Kidney (tissue), 14 donors: ENCODE results near the gene METTL8. TPM values are rescaled to one million over a fixed set of nuclear protein-coding genes. Genes with fewer than 3 reads are reported as not detected.

Experiments
- DNase-seq, 5 donors: peaks; one replicate each; pipeline ENCODE4 v3.0.0-alpha.2; 2013 to 2020
- FAIRE-seq: peaks from 2 replicates; lab custom pipeline; 2012; peaks lifted over from hg19 to GRCh38; lab: Jason Lieb, UNC
- H3K27ac ChIP-seq, 2 donors: one replicate each; pipeline ENCODE4 v1.7.0; 2013; ENCODE audit warnings: low read depth in 2 of 2, low read length in 2 of 2, inconsistent platforms in 1 of 2
- H3K27me3 ChIP-seq: one replicate; pipeline ENCODE4 v1.7.1; 2013; ENCODE audit warnings: low read length, inconsistent platforms; ENCODE audit not compliant: control insufficient read depth, insufficient read depth
- H3K36me3 ChIP-seq, 3 donors: one replicate each; pipeline versions ENCODE4 v1.7.0 to v1.7.1; 2013; ENCODE audit warnings: low read length in 3 of 3, control low read depth in 1 of 3, inconsistent platforms in 1 of 3; ENCODE audit not compliant: insufficient read depth in 3 of 3, control insufficient read depth in 2 of 3
- H3K4me1 ChIP-seq, 3 donors: one replicate each; pipeline versions ENCODE4 v1.7.0 to v1.7.1; 2013; ENCODE audit warnings: low read length in 3 of 3, inconsistent platforms in 1 of 3, low read depth in 1 of 3; ENCODE audit not compliant: control insufficient read depth in 2 of 3, insufficient read depth in 2 of 3
- H3K4me3 ChIP-seq, 3 donors: one replicate each; pipeline versions ENCODE4 v1.7.0 to v1.8.1; 2013; ENCODE audit warnings: low read length in 3 of 3, control low read depth in 1 of 3, inconsistent platforms in 1 of 3
- H3K9ac ChIP-seq, 3 donors: one replicate each; pipeline versions ENCODE4 v1.7.0 to v1.7.1; 2013; ENCODE audit warnings: low read length in 3 of 3, control low read depth in 1 of 3, inconsistent platforms in 1 of 3
- H3K9me3 ChIP-seq, 3 donors: one replicate each; pipeline versions ENCODE4 v1.7.0 to v1.7.1; 2013; ENCODE audit warnings: low read length in 3 of 3, control low read depth in 1 of 3, inconsistent platforms in 1 of 3; ENCODE audit not compliant: control insufficient read depth in 2 of 3, insufficient read depth in 1 of 3
- CTCF ChIP-seq: IDR thresholded peaks from 3 replicates; pipeline ENCODE4 v1.5.1; 2012; ENCODE audit warnings: mild to moderate bottlenecking, moderate library complexity, borderline replicate concordance; ENCODE audit not compliant: insufficient read depth; ENCODE audit errors: extremely low read depth
- intact Hi-C: fragments of 100-400 bp; cut with DNase I; formaldehyde crosslinking; loops from one replicate; pipeline ENCODE4 v1.11.1; 2022
- polyA plus RNA-seq: library from polyadenylated mRNA; stranded (reverse); fragments of 350-450 nt; fragmentation: Illumina TruSeq; extraction: RNeasy Lipid Tissue Mini Kit (QIAGEN cat#74804); gene quantifications from one replicate; pipeline ENCODE4 v1.2.3, GENCODE V29; 2014; ENCODE audit warnings: low read depth, low replicate concordance; ENCODE audit not compliant: insufficient read depth
- total RNA-seq: library from RNA; stranded (reverse); fragmentation: NEBNext Ultra II Directional; extraction: Animal tissue kit (Norgen Biotek cat#: 25700); gene quantifications from one replicate; pipeline ENCODE4 v1.2.1, GENCODE V29; 2021
- donor health status: control.
- donor health status: control.
- donor health status: control.
- donor health status: control.
- donor health status: control.
- donor health status: DM: yes; HTN: yes; CAD: no.
- donor health status: Normal renal cell carcinoma (clear cell type).

Gene METTL8
- total and polyA plus RNA-seq, 2 donors from 2014 or later: 10.8 to 14.9 TPM

- intact Hi-C loops: loop anchor here (10.0 kb wide), 1 partner anchor 436 kb away; no protein-coding TSS in a partner anchor
Observed at GRCh38 chr2:171410624-171411023, 23.2 kb downstream of the METTL8 start.

GRCh38 chr2:171410101-171410500, 23.7 kb downstream of the METTL8 start:
- Histone ChIP-seq H3K27ac (no peak overlapping the region), H3K4me1 (peaks cover 0 to 6% (median 3%) of the 10 kb centered on the region in 3 donors), H3K9ac (no peak overlapping the region), H3K4me3 (no peak overlapping the region), H3K27me3 (no peaks in the 10 kb centered on the region), H3K9me3 (no peaks in the 10 kb centered on the region), H3K36me3 (no peaks in the 10 kb centered on the region)
- intact Hi-C loops: loop anchor here (10.0 kb wide), 1 partner anchor 435 kb away; no protein-coding TSS in a partner anchor
- DNase-seq (no peak), FAIRE-seq (no peak)
- TF ChIP-seq CTCF: no peak

More at GRCh38 chr2:171410624-171411023, 23.2 kb downstream of the METTL8 start:
- H3K36me3 ChIP-seq: no peaks in the 10 kb centered on the region
- no peaks in the 10 kb centered on the region for H3K27me3 ChIP-seq
- H3K9ac ChIP-seq: no peak overlapping the region
- H3K9me3 ChIP-seq: no peaks in the 10 kb centered on the region
- peak in 1 of 5 donors; percentile 6 for DNase-seq
- no peak for FAIRE-seq
- TF ChIP-seq CTCF: no peak
- H3K27ac ChIP-seq: no peak overlapping the region
- peaks cover 0 to 6% (median 3%) of the 10 kb centered on the region in 3 donors for H3K4me1 ChIP-seq
- H3K4me3 ChIP-seq: no peak overlapping the region

- DNase-seq (peak in 1 of 5 donors; percentile 3), FAIRE-seq (no peak)
- peak overlapping the region in 2 of 3 donors; percentile 49 for H3K9ac ChIP-seq
- intact Hi-C loops: no loop called here
- H3K9me3 ChIP-seq: no peaks in the 10 kb centered on the region
- peak overlapping the region in 2 of 3 donors; percentile 51 to 53 for H3K4me3 ChIP-seq
- no peak for TF ChIP-seq CTCF
- H3K27me3 ChIP-seq: no peaks in the 10 kb centered on the region
- peaks cover 0 to 6% (median 3%) of the 10 kb centered on the region in 3 donors for H3K4me1 ChIP-seq
- peak overlapping the region in 1 of 2 donors; percentile 32 for H3K27ac ChIP-seq
- no peaks in the 10 kb centered on the region for H3K36me3 ChIP-seq
Observed at GRCh38 chr2:171409436-171409971, 24.3 kb downstream of the METTL8 start.

GRCh38 chr2:171407676-171408044, 26.1 kb downstream of the METTL8 start:
- Histone ChIP-seq H3K27ac (no peak overlapping the region), H3K36me3 (no peaks in the 10 kb centered on the region), H3K4me3 (no peak overlapping the region), H3K4me1 (peaks cover 0 to 6% (median 3%) of the 10 kb centered on the region in 3 donors), H3K9me3 (no peaks in the 10 kb centered on the region), H3K27me3 (no peaks in the 10 kb centered on the region), H3K9ac (no peak overlapping the region)
- intact Hi-C loops: no loop called here
- DNase-seq (no peak), FAIRE-seq (no peak)
- no peak for TF ChIP-seq CTCF
